ENCODE results near the gene CELSR1.

Gene CELSR1

GRCh38 chr22:46499805-46500189 is 37.6 kb downstream of the CELSR1 start:
- Histone ChIP-seq H3K36me3 (ENCODE audit: control insufficient read depth in 1 of 2, insufficient read depth in 2 of 2, low read length in 2 of 2) (no peaks in the 10 kb centered on the region), H3K4me1 (ENCODE audit: control insufficient read depth in 1 of 2, insufficient read depth in 2 of 2, low read length in 2 of 2) (no peaks in the 10 kb centered on the region), H3K4me3 (ENCODE audit: low read depth in 1 of 2, low read length in 2 of 2) (no peak overlapping the region), H3K27ac (ENCODE audit: low read length) (no peak overlapping the region), H3K9me3 (ENCODE audit: control insufficient read depth in 1 of 2, low read length in 2 of 2) (no peaks in the 10 kb centered on the region), H3K27me3 (ENCODE audit: low read depth, low read length) (no peaks in the 10 kb centered on the region)

GRCh38 chr22:46491946-46492345 is 45.5 kb downstream of the CELSR1 start:
- H3K27ac ChIP-seq (ENCODE audit: low read length): no peak overlapping the region
- no peaks in the 10 kb centered on the region for H3K36me3 ChIP-seq (ENCODE audit: control insufficient read depth in 1 of 2, insufficient read depth in 2 of 2, low read length in 2 of 2)
- H3K4me1 ChIP-seq (ENCODE audit: control insufficient read depth in 1 of 2, insufficient read depth in 2 of 2, low read length in 2 of 2): no peaks in the 10 kb centered on the region
- H3K4me3 ChIP-seq (ENCODE audit: low read depth in 1 of 2, low read length in 2 of 2): no peak overlapping the region
- no peaks in the 10 kb centered on the region for H3K27me3 ChIP-seq (ENCODE audit: low read depth, low read length)
- H3K9me3 ChIP-seq (ENCODE audit: control insufficient read depth in 1 of 2, low read length in 2 of 2): no peaks in the 10 kb centered on the region

- no peaks in the 10 kb centered on the region for H3K36me3 ChIP-seq (ENCODE audit: control insufficient read depth in 1 of 2, insufficient read depth in 2 of 2, low read length in 2 of 2)
- no peak overlapping the region for H3K4me3 ChIP-seq (ENCODE audit: low read depth in 1 of 2, low read length in 2 of 2)
- H3K9me3 ChIP-seq (ENCODE audit: control insufficient read depth in 1 of 2, low read length in 2 of 2): no peaks in the 10 kb centered on the region
- H3K27me3 ChIP-seq (ENCODE audit: low read depth, low read length): no peaks in the 10 kb centered on the region
- H3K4me1 ChIP-seq (ENCODE audit: control insufficient read depth in 1 of 2, insufficient read depth in 2 of 2, low read length in 2 of 2): no peaks in the 10 kb centered on the region
- no peak overlapping the region for H3K27ac ChIP-seq (ENCODE audit: low read length)
Measured at GRCh38 chr22:46490538-46490937, 46.9 kb downstream of the CELSR1 start.

GRCh38 chr22:46486996-46487717 is 50.3 kb downstream of the CELSR1 start:
- Histone ChIP-seq H3K4me1 (ENCODE audit: control insufficient read depth in 1 of 2, insufficient read depth in 2 of 2, low read length in 2 of 2) (no peaks in the 10 kb centered on the region), H3K27me3 (ENCODE audit: low read depth, low read length) (no peaks in the 10 kb centered on the region), H3K27ac (ENCODE audit: low read length) (no peak overlapping the region), H3K9me3 (ENCODE audit: control insufficient read depth in 1 of 2, low read length in 2 of 2) (peaks cover 0 to 9% of the 10 kb centered on the region in 2 donors), H3K4me3 (ENCODE audit: low read depth in 1 of 2, low read length in 2 of 2) (no peak overlapping the region), H3K36me3 (ENCODE audit: control insufficient read depth in 1 of 2, insufficient read depth in 2 of 2, low read length in 2 of 2) (no peaks in the 10 kb centered on the region)

- Histone ChIP-seq H3K4me1 (ENCODE audit: control insufficient read depth in 1 of 2, insufficient read depth in 2 of 2, low read length in 2 of 2) (no peaks in the 10 kb centered on the region), H3K27ac (ENCODE audit: low read length) (no peak overlapping the region), H3K36me3 (ENCODE audit: control insufficient read depth in 1 of 2, insufficient read depth in 2 of 2, low read length in 2 of 2) (no peaks in the 10 kb centered on the region), H3K4me3 (ENCODE audit: low read depth in 1 of 2, low read length in 2 of 2) (no peak overlapping the region), H3K9me3 (ENCODE audit: control insufficient read depth in 1 of 2, low read length in 2 of 2) (peaks cover 0 to 9% of the 10 kb centered on the region in 2 donors), H3K27me3 (ENCODE audit: low read depth, low read length) (no peaks in the 10 kb centered on the region)
Measured at GRCh38 chr22:46484861-46485595, 52.4 kb downstream of the CELSR1 start.

GRCh38 chr22:46484156-46484860 is 53.1 kb downstream of the CELSR1 start:
- Histone ChIP-seq H3K4me1 (ENCODE audit: control insufficient read depth in 1 of 2, insufficient read depth in 2 of 2, low read length in 2 of 2) (no peaks in the 10 kb centered on the region), H3K27me3 (ENCODE audit: low read depth, low read length) (no peaks in the 10 kb centered on the region), H3K4me3 (ENCODE audit: low read depth in 1 of 2, low read length in 2 of 2) (no peak overlapping the region), H3K9me3 (ENCODE audit: control insufficient read depth in 1 of 2, low read length in 2 of 2) (peaks cover 0 to 9% of the 10 kb centered on the region in 2 donors), H3K27ac (ENCODE audit: low read length) (no peak overlapping the region), H3K36me3 (ENCODE audit: control insufficient read depth in 1 of 2, insufficient read depth in 2 of 2, low read length in 2 of 2) (no peaks in the 10 kb centered on the region)

- no peak overlapping the region for H3K4me3 ChIP-seq (ENCODE audit: low read depth in 1 of 2, low read length in 2 of 2)
- no peaks in the 10 kb centered on the region for H3K4me1 ChIP-seq (ENCODE audit: control insufficient read depth in 1 of 2, insufficient read depth in 2 of 2, low read length in 2 of 2)
Measured at GRCh38 chr22:46483353-46483752, 54.1 kb downstream of the CELSR1 start.

GRCh38 chr22:46482056-46482675 is 55.3 kb downstream of the CELSR1 start:
- H3K27me3 ChIP-seq (ENCODE audit: low read depth, low read length): no peaks in the 10 kb centered on the region
- no peak overlapping the region for H3K4me3 ChIP-seq (ENCODE audit: low read depth in 1 of 2, low read length in 2 of 2)
- H3K4me1 ChIP-seq (ENCODE audit: control insufficient read depth in 1 of 2, insufficient read depth in 2 of 2, low read length in 2 of 2): no peaks in the 10 kb centered on the region
- H3K27ac ChIP-seq (ENCODE audit: low read length): no peak overlapping the region
- H3K36me3 ChIP-seq (ENCODE audit: control insufficient read depth in 1 of 2, insufficient read depth in 2 of 2, low read length in 2 of 2): no peaks in the 10 kb centered on the region
- peaks cover 0 to 9% of the 10 kb centered on the region in 2 donors for H3K9me3 ChIP-seq (ENCODE audit: control insufficient read depth in 1 of 2, low read length in 2 of 2)

More at GRCh38 chr22:46483353-46483752, 54.1 kb downstream of the CELSR1 start:
- no peak overlapping the region for H3K27ac ChIP-seq (ENCODE audit: low read length)
- no peaks in the 10 kb centered on the region for H3K27me3 ChIP-seq (ENCODE audit: low read depth, low read length)
- no peaks in the 10 kb centered on the region for H3K36me3 ChIP-seq (ENCODE audit: control insufficient read depth in 1 of 2, insufficient read depth in 2 of 2, low read length in 2 of 2)
- peaks cover 0 to 9% of the 10 kb centered on the region in 2 donors for H3K9me3 ChIP-seq (ENCODE audit: control insufficient read depth in 1 of 2, low read length in 2 of 2)

- Histone ChIP-seq H3K4me3 (ENCODE audit: low read depth in 1 of 2, low read length in 2 of 2) (no peak overlapping the region), H3K9me3 (ENCODE audit: control insufficient read depth in 1 of 2, low read length in 2 of 2) (peaks cover 0 to 9% of the 10 kb centered on the region in 2 donors)
Measured at GRCh38 chr22:46481386-46481785, 56.0 kb downstream of the CELSR1 start.

GRCh38 chr22:46480396-46480795 is 57.0 kb downstream of the CELSR1 start:
- H3K4me3 ChIP-seq (ENCODE audit: low read depth in 1 of 2, low read length in 2 of 2): no peak overlapping the region
- H3K36me3 ChIP-seq (ENCODE audit: control insufficient read depth in 1 of 2, insufficient read depth in 2 of 2, low read length in 2 of 2): no peaks in the 10 kb centered on the region
- H3K9me3 ChIP-seq (ENCODE audit: control insufficient read depth in 1 of 2, low read length in 2 of 2): peaks cover 0 to 11% of the 10 kb centered on the region in 2 donors
- H3K27me3 ChIP-seq (ENCODE audit: low read depth, low read length): no peaks in the 10 kb centered on the region
- no peak overlapping the region for H3K27ac ChIP-seq (ENCODE audit: low read length)
- no peaks in the 10 kb centered on the region for H3K4me1 ChIP-seq (ENCODE audit: control insufficient read depth in 1 of 2, insufficient read depth in 2 of 2, low read length in 2 of 2)

More at GRCh38 chr22:46481386-46481785, 56.0 kb downstream of the CELSR1 start:
- Histone ChIP-seq H3K27me3 (ENCODE audit: low read depth, low read length) (no peaks in the 10 kb centered on the region), H3K36me3 (ENCODE audit: control insufficient read depth in 1 of 2, insufficient read depth in 2 of 2, low read length in 2 of 2) (no peaks in the 10 kb centered on the region), H3K4me1 (ENCODE audit: control insufficient read depth in 1 of 2, insufficient read depth in 2 of 2, low read length in 2 of 2) (no peaks in the 10 kb centered on the region), H3K27ac (ENCODE audit: low read length) (no peak overlapping the region)

GRCh38 chr22:46479046-46479445 is 58.4 kb downstream of the CELSR1 start:
- Histone ChIP-seq H3K4me1 (ENCODE audit: control insufficient read depth in 1 of 2, insufficient read depth in 2 of 2, low read length in 2 of 2) (no peaks in the 10 kb centered on the region), H3K27ac (ENCODE audit: low read length) (no peak overlapping the region), H3K4me3 (ENCODE audit: low read depth in 1 of 2, low read length in 2 of 2) (no peak overlapping the region)

More at GRCh38 chr22:46479046-46479445, 58.4 kb downstream of the CELSR1 start:
- H3K36me3 ChIP-seq (ENCODE audit: control insufficient read depth in 1 of 2, insufficient read depth in 2 of 2, low read length in 2 of 2): no peaks in the 10 kb centered on the region
- H3K27me3 ChIP-seq (ENCODE audit: low read depth, low read length): no peaks in the 10 kb centered on the region
- H3K9me3 ChIP-seq (ENCODE audit: control insufficient read depth in 1 of 2, low read length in 2 of 2): peaks cover 0 to 11% of the 10 kb centered on the region in 2 donors

All from muscle layer of duodenum (tissue), 2 donors.